PC-9 (cell line): ENCODE data around the gene LASP1. TPM values are rescaled to one million over a fixed set of nuclear protein-coding genes. Genes with fewer than 3 reads are reported as not detected.

ENCODE experiments used
- BruUV-seq: library from RNA; stranded (reverse); fragments of 400-500 nt; replicated peaks from 2 replicates; lab custom pipeline; 2021; lab: Mats Ljungman, UMichigan
- CTCF ChIA-PET: fragments of 300-600 bp; sonication (Branson Sonifier 250); formaldehyde crosslinking; loops from one replicate; lab custom pipeline; 2022; ENCODE audit warnings: antibody characterized with exemption; lab: Charles Lee
- POLR2A ChIA-PET: fragments of 300-600 bp; sonication (Branson Sonifier 250); formaldehyde crosslinking; loops from one replicate; lab custom pipeline; 2022; ENCODE audit warnings: antibody characterized with exemption; ENCODE audit not compliant: unreplicated experiment; lab: Charles Lee
- DNase-seq, 2 experiments: peaks; one replicate each; pipeline versions ENCODE4 v3.0.0 to v3.0.0-alpha.2; 2015 to 2022; ENCODE audit warnings: mixed read lengths in 1 of 2
- H2AFZ ChIP-seq: fragments of 200-600 bp; sonication (generic); 2 replicates; pipeline ENCODE4 v1.8.1; 2017; ENCODE audit warnings: antibody characterized with exemption
- H3F3A ChIP-seq: fragments of 200-600 bp; sonication (generic); 2 replicates; pipeline ENCODE4 v1.8.1; 2017; ENCODE audit warnings: antibody characterized with exemption, mild to moderate bottlenecking, low read depth; ENCODE audit not compliant: insufficient read depth
- H3K27ac ChIP-seq: fragments of 200-600 bp; sonication (generic); 2 replicates; pipeline ENCODE4 v1.6.1; 2016; ENCODE audit warnings: mixed run types
- H3K27me3 ChIP-seq: fragments of 200-600 bp; sonication (generic); 2 replicates; pipeline ENCODE4 v1.6.1; 2016; ENCODE audit warnings: low read depth, mixed run types; ENCODE audit not compliant: insufficient read depth
- H3K36me3 ChIP-seq: fragments of 200-600 bp; sonication (generic); 2 replicates; pipeline ENCODE4 v1.6.1; 2016; ENCODE audit warnings: low read depth, mixed run types
- H3K4me1 ChIP-seq: fragments of 200-600 bp; sonication (generic); replicated peaks from 2 replicates; pipeline ENCODE4 v1.6.1; 2016; ENCODE audit warnings: mixed run types; ENCODE audit not compliant: insufficient read depth
- H3K4me2 ChIP-seq: fragments of 200-600 bp; sonication (generic); 2 replicates; pipeline ENCODE4 v1.6.1; 2017; ENCODE audit warnings: mixed run types
- H3K4me3 ChIP-seq: fragments of 200-600 bp; sonication (generic); 2 replicates; pipeline ENCODE4 v1.6.1; 2016; ENCODE audit warnings: mixed run types
- H3K79me2 ChIP-seq: fragments of 200-600 bp; sonication (generic); 2 replicates; pipeline ENCODE4 v1.6.1; 2017; ENCODE audit warnings: low read depth, mixed run types
- H3K9me2 ChIP-seq: fragments of 200-600 bp; sonication (generic); 2 replicates; pipeline ENCODE4 v1.8.1; 2017; ENCODE audit warnings: mild to moderate bottlenecking; ENCODE audit not compliant: insufficient read depth
- H3K9me3 ChIP-seq: fragments of 200-600 bp; sonication (generic); 2 replicates; pipeline ENCODE4 v1.8.1; 2016; ENCODE audit warnings: low read depth; ENCODE audit not compliant: insufficient read depth
- H4K20me1 ChIP-seq: fragments of 200-600 bp; sonication (generic); 2 replicates; pipeline ENCODE4 v1.8.1; 2017; ENCODE audit not compliant: insufficient read depth
- EZH2 ChIP-seq: fragments of 200-600 bp; sonication (generic); IDR thresholded peaks from 2 replicates; pipeline ENCODE4 v1.8.0; 2017; ENCODE audit warnings: antibody characterized with exemption, low read depth
- intact Hi-C: fragments of 100-400 bp; cut with micrococcal nuclease; formaldehyde crosslinking; loops from one replicate; pipeline ENCODE4 v1.10.0; 2022; ENCODE audit not compliant: unreplicated experiment
- total RNA-seq: library from RNA; stranded (reverse); gene quantifications from 2 replicates; pipeline ENCODE4 v1.2.3, GENCODE V29; 2021
- TF ChIP-seq, protein P1 (sequence below): fragments of 200-600 bp; sonication (generic); conservative IDR thresholded peaks from 2 replicates; pipeline ENCODE4 v1.6.1; 2017; ENCODE audit warnings: mixed run types, antibody characterized with exemption, mild to moderate bottlenecking, moderate library complexity

Gene LASP1
- total RNA-seq, 1 experiment from 2014 or later, result 309 TPM

- H3K79me2 ChIP-seq, result peaks cover 53% of the 10 kb centered on the region
- POLR2A ChIA-PET, result interaction anchor here (0.5 to 0.8 kb wide), 2 partner anchors 22 to 1271 kb away, joined by 6 to 7 read pairs; no protein-coding TSS in a partner anchor
- no peak overlapping the region for H2AFZ ChIP-seq
- peaks cover 36% of the 10 kb centered on the region for H3K4me1 ChIP-seq
- H3K4me2 ChIP-seq, result 0 out of 2 replicates have a peak overlapping the region, but pooled peaks have one; percentile 100
- H3K36me3 ChIP-seq, result peaks cover 55% of the 10 kb centered on the region
- peaks cover 60% of the 10 kb centered on the region for H4K20me1 ChIP-seq
- BruUV-seq, result no TSS peak
- no peaks in the 10 kb centered on the region for H3K9me2 ChIP-seq
- peaks cover 96% of the 10 kb centered on the region for H3F3A ChIP-seq
- intact Hi-C loops, result no loop called here
- H3K27me3 ChIP-seq, result no peaks in the 10 kb centered on the region
- no peak for DNase-seq
- no peak for TF ChIP-seq EZH2
- TF ChIP-seq, protein P1, sequence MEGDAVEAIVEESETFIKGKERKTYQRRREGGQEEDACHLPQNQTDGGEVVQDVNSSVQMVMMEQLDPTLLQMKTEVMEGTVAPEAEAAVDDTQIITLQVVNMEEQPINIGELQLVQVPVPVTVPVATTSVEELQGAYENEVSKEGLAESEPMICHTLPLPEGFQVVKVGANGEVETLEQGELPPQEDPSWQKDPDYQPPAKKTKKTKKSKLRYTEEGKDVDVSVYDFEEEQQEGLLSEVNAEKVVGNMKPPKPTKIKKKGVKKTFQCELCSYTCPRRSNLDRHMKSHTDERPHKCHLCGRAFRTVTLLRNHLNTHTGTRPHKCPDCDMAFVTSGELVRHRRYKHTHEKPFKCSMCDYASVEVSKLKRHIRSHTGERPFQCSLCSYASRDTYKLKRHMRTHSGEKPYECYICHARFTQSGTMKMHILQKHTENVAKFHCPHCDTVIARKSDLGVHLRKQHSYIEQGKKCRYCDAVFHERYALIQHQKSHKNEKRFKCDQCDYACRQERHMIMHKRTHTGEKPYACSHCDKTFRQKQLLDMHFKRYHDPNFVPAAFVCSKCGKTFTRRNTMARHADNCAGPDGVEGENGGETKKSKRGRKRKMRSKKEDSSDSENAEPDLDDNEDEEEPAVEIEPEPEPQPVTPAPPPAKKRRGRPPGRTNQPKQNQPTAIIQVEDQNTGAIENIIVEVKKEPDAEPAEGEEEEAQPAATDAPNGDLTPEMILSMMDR, result no peak
- H3K9me3 ChIP-seq, result no peaks in the 10 kb centered on the region
- CTCF ChIA-PET, result no interaction called here
- peak overlapping the region; percentile 22; the same call in 1 of the 2 replicates for H3K27ac ChIP-seq
- no peak overlapping the region for H3K4me3 ChIP-seq
Observed at GRCh38 chr17:38848939-38849605, 20.8 kb upstream of the LASP1 start.

DNA sequence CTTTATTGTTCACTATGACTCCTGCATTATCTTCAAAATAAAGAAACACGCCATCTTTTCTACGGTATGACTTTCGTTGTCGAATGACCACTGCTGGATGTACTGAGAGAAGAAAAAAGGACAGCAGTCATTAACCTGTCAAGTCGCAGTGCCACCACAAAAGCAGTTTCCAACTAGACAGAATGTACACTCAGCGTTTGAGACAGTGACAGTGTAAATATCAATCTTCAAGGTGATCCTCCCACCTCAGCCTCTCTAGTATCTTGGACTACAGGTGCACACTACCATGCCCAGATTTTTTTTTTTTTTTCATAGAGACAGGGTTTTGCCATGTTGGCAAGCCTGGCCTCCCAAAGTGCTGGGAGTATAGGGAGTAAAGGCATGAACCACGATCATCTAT, 19.5 kb upstream of the LASP1 start:
- POLR2A ChIA-PET, result interaction anchor here (0.7 kb wide), 1 partner anchor 143 kb away, joined by 14 read pairs; no protein-coding TSS in a partner anchor
- TF ChIP-seq EZH2, result no peak
- TF ChIP-seq, protein P1, result no peak
- intact Hi-C loops, result no loop called here

DNA sequence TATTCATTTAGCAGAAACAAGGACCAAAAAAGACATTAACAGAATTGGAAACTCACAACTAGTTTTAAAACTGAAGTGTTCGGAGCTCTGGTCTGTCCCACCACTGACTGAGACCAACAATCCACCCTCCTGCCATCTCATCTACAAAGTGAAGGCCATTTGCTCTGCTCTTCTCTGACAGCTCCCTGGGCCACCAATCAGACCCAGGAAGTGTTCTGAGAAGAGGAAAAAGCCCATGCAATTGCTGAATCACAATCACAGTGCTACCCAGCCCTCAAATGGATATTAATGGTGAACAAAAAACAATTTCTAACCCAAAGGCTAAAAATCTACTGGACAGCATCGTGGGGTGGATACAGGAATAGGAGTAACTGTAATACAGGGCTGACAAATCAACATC, 18.4 kb upstream of the LASP1 start:
- peaks cover 80% of the 10 kb centered on the region for H3F3A ChIP-seq
- H3K27ac ChIP-seq, result peak overlapping the region; percentile 90
- H3K4me1 ChIP-seq, result peaks cover 27% of the 10 kb centered on the region
- POLR2A ChIA-PET, result interaction anchor here (0.7 kb wide), 1 partner anchor 47 kb away, joined by 8 read pairs; no protein-coding TSS in a partner anchor
- no peak for TF ChIP-seq EZH2
- TF ChIP-seq, protein P1, result no peak
- intact Hi-C loops, result no loop called here
- peak overlapping the region; percentile 100 for H3K4me2 ChIP-seq
- CTCF ChIA-PET, result interaction anchor here (0.9 kb wide), 1 partner anchor 71 kb away, joined by 3 read pairs; no protein-coding TSS in a partner anchor
- no peaks in the 10 kb centered on the region for H3K9me2 ChIP-seq
- H3K36me3 ChIP-seq, result peaks cover 55% of the 10 kb centered on the region
- H4K20me1 ChIP-seq, result peaks cover 58% of the 10 kb centered on the region
- H3K4me3 ChIP-seq, result peak overlapping the region; percentile 88
- peaks cover 53% of the 10 kb centered on the region for H3K79me2 ChIP-seq
- no TSS peak for BruUV-seq
- DNase-seq, result no peak
- H3K27me3 ChIP-seq, result no peaks in the 10 kb centered on the region
- no peak overlapping the region for H2AFZ ChIP-seq
- H3K9me3 ChIP-seq, result no peaks in the 10 kb centered on the region

More for the DNA sequence above, 19.5 kb upstream of the LASP1 start:
- no TSS peak for BruUV-seq
- Histone ChIP-seq H3K27me3 (no peaks in the 10 kb centered on the region), H4K20me1 (peaks cover 60% of the 10 kb centered on the region), H3K36me3 (peaks cover 55% of the 10 kb centered on the region), H3K9me2 (no peaks in the 10 kb centered on the region), H2AFZ (no peak overlapping the region), H3K9me3 (no peaks in the 10 kb centered on the region), H3K4me1 (peaks cover 29% of the 10 kb centered on the region), H3K4me2 (peak overlapping the region; percentile 100), H3K79me2 (peaks cover 53% of the 10 kb centered on the region), H3F3A (peaks cover 91% of the 10 kb centered on the region), H3K4me3 (peak overlapping the region; percentile 88; the same call in 1 of the 2 replicates), H3K27ac (peak overlapping the region; percentile 90; the same call in 1 of the 2 replicates)
- CTCF ChIA-PET, result no interaction called here
- DNase-seq, result no peak
